HG03354 (cell line): ENCODE measurements around the gene UBXN11.
A peak's percentile ranks its signal among the peaks of the same experiment; 100 is the strongest.

ENCODE experiments used
- ATAC-seq: cut with Tn5 transposase; IDR thresholded peaks from one replicate; pipeline ENCODE4 v1.9.1; 2021; ENCODE audit warnings: mild to moderate bottlenecking; ENCODE audit not compliant: unreplicated experiment, poor library complexity, severe bottlenecking

UBXN11 gene

DNA sequence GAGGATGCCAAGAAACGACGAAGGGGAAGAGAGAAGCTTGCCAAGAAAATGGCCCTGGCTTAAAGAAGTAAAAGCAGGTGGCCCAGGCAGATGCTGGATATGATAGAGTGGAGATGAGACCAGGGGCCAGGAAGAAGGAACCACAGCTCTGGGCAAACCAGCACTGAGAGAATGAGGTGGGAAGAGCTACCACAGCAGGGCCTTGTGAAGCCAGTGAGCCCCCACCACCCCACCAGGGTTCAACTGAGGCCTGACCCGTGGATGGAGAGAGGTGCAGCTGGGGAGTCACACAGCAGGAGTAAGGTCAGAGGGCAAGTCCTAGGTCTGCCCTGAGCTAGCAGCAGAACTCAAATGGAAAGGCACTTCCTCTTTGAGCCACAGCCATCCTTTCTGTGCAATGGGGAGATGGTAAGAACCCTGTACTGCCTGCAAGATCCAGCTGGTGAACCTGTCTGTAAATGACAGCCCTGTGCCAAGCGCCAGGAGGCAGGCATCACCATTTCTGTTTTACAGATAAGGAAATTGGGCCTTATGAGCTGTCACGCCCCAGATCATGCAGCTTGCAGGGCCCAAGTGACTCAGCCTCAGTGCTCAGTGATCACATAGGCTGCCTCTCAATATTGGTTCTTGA, 18.0 kb downstream of the UBXN11 start:
- ATAC-seq = no peak

DNA sequence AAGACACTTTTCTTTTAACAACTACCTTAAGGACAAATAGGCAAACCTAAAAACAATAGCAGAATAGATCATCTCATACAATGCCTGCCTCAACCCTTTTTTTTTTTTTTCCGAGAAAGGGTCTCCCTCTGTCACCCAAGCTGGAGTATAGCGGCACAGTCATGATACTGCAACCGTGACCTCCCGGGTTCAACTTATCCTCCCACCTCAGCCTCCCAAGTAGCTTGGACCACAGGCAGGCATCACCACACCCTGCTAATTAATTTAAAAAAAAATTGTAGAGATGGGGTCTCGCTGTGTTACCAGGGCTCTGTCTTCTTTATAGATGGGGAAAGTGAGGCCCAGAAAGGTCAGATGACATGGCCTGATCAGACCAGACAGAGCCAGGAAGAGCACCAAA, 18.6 kb downstream of the UBXN11 start:
- no peak for ATAC-seq

GRCh38 chr1:26287033-26287711, 19.3 kb downstream of the UBXN11 start:
- ATAC-seq = peak; percentile 45

DNA sequence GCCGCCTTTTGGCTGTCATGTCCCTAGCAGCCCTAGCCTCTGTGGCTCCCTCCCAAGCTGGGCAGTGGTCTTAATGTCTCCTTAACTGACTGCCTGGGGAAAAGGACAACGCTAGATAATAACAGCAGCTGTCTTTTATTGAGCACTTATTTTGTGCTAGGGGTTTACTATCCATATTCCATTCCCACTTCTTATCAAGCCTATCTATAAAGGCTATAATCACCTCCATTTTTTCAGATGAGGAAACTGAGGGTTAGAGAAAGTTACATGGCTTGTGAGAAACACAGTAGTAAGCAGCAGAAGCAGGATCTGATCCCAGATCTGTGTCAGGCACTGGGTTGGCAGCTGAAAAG, 20.4 kb downstream of the UBXN11 start:
- ATAC-seq = no peak

- no peak for ATAC-seq
These were observed 20.9 kb downstream of the UBXN11 start for GRCh38 chr1:26285366-26286063.

GRCh38 chr1:26284597-26285347, 21.7 kb downstream of the UBXN11 start:
- ATAC-seq = no peak

GRCh38 chr1:26283871-26284596, 22.4 kb downstream of the UBXN11 start:
- no peak for ATAC-seq

DNA sequence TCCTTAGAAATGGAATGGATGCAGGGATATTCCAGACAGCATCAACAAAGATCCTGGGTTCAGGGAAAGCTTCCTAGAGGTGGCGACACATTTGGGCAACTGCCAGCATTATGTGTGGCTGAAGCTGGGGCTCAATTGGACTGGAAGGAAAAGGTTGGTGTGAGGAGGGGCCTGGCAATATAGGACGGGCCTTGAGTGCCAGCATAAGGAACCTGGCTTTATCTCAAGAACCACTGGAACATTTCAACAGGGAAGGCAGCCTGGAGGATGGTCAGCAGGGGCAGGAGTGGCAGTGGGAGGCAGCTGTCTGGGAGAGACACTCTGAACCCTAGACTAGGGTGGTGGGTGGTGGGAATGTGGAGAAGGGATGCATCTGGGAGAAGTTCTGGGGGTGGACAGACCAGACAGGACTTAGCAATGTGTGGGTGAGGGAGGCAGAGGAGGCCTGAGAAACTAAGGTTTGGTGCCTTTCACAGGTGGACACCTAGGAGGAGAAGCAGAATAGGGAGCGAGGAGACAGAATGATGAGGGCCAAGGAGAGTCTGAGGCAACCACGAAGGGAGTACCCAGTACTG, 23.1 kb downstream of the UBXN11 start:
- no peak for ATAC-seq

DNA sequence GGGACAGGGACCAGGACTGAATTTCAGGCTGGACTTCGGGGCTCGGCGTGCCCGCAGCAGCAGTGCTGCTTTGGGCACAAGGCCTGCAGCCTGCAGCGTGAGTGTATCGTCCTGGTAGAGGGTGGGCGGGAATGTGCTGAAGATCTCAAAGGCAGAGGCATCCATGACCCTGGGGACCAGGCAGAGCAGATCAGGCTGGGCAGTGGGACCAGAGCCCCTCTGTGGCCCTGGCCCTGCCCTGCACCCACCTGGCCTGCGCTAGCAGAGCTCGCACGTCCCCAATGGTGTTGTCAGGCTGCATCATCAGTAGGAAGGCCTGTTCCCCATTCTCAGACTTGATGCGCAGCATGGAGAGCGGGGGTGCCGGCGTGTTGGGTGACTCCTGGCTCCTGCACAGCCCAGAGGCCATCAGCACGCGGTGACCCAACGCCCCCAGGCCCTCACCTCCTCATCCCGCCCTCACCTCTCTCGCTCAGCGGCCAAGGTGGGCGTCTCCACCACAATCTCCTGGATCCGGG, 24.0 kb downstream of the UBXN11 start:
- no peak for ATAC-seq

- no peak for ATAC-seq
These were observed 24.5 kb downstream of the UBXN11 start for GRCh38 chr1:26281971-26282370.

DNA sequence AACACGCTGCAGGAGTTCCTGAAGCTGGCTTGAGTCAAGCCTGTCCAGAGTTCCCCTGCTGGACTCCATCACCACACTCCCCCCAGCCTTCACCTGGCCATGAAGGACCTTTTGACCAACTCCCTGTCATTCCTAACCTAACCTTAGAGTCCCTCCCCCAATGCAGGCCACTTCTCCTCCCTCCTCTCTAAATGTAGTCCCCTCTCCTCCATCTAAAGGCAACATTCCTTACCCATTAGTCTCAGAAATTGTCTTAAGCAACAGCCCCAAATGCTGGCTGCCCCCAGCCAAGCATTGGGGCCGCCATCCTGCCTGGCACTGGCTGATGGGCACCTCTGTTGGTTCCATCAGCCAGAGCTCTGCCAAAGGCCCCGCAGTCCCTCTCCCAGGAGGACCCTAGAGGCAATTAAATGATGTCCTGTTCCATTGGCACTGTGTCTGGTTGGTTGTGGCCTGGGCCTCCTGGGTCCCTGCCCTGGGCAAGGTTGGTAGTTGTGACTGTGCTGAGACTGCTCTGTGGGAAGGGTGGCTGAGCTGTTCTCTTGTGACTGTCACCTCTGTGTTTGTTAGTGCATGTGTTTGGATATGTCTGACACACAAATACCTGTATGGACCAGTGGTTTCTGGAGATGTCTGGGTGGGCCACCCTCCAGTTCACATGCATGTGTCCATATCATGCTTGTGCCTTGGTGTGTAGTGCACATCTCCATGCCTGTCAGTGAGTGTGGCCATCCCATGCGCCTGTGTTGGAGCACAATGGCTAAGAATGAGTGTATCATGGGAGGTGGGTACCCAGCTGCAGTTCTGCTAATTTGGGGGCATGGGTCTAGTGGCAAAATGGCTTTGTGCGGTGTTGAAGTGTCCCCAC, 25.1 kb downstream of the UBXN11 start:
- no peak for ATAC-seq

- ATAC-seq = no peak
These were observed 25.9 kb downstream of the UBXN11 start for GRCh38 chr1:26280333-26281042.

GRCh38 chr1:26279456-26280332, 26.7 kb downstream of the UBXN11 start, which contains the start of gene SH3BGRL3:
Gene SH3BGRL3, plus strand, starts transcription at chr1:26280086. Its CDS starts 70 bp downstream, at chr1:26280156.
- ATAC-seq = peak; percentile 67

- no peak for ATAC-seq
These were observed 27.5 kb downstream of the UBXN11 start for GRCh38 chr1:26278724-26279455.

GRCh38 chr1:26278303-26278702, 28.1 kb downstream of the UBXN11 start:
- ATAC-seq = no peak

DNA sequence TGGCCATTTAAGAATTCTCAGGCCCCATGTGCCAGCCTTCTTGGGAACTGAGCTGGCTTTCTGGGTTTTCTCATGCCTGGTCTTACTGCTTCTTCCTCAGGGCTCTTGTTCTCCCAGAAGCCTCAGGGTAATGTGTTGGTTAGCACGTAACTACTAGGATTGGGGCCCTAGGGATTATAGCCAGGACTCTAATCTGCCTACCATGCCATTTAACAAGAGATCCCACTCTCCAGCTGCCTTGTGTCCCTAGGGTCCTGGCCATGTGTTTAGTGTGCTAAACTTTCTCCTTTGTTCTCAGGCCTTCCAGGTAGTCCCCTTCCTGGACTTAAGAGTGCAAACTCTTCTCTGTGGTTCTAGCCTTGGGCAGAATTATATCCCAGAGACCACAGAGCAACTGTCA, 28.7 kb downstream of the UBXN11 start:
- ATAC-seq = no peak
